ENCODE measurements around the gene ULK4. TPM values are rescaled to one million over a fixed set of nuclear protein-coding genes. Genes with fewer than 3 reads are reported as not detected.
A peak's percentile ranks its signal among the peaks of the same experiment; 100 is the strongest.
"Not testable (repeated sequence)": the region's sequence is repeated elsewhere in the genome, so short reads cannot be mapped to it uniquely, and the experiment has no call there.

Gene ULK4
- total RNA-seq, 1 experiment from 2014 or later, result 13.5 TPM

- DNase-seq (ENCODE audit: low read depth), result no peak
These were observed 193.5 kb downstream of the ULK4 start for GRCh38 chr3:41768363-41768762.

DNA sequence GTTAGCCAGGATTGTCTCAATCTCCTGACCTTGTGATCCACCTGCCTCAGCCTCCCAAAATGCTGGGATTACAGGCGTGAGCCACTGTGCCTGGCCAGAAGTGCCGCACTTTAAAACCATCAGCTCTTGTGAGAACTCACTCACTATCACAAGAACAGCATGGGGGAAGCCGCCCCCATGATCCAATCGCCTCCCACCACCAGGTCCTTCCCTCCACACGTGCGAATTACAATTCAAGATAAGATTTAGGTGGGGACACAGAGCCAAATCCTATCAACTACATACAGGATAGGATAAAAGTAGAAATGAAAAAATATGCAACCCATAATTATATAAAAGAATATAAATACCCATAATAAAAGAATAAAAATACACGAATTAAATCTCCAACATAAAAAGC lies 199.0 kb downstream of the ULK4 start:
- DNase-seq (ENCODE audit: low read depth), result not testable (repeated sequence)

GRCh38 chr3:41753651-41754050 lies 208.3 kb downstream of the ULK4 start:
- no peak for DNase-seq (ENCODE audit: low read depth)

GRCh38 chr3:41751597-41751996 lies 210.3 kb downstream of the ULK4 start:
- no peak for DNase-seq (ENCODE audit: low read depth)

DNA sequence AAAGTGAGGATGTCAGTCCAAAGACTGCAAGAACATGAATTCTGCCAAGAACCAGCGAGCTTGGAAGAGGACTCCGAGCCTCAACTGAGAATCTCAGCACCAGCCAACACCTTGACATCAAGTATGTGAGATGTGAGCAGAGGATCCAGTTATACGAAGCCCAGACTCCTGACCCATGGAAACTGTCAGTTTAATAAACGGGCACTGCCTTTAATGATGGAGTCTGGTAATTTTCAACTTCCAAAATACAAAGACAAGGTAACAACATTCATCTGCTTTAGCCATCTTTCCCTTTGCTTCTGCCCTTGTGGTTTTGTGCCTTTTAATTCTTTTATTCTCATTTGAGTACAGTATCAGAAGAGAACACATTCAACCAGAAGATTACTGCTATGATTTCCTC lies 211.9 kb downstream of the ULK4 start:
- no peak for DNase-seq (ENCODE audit: low read depth)

DNA sequence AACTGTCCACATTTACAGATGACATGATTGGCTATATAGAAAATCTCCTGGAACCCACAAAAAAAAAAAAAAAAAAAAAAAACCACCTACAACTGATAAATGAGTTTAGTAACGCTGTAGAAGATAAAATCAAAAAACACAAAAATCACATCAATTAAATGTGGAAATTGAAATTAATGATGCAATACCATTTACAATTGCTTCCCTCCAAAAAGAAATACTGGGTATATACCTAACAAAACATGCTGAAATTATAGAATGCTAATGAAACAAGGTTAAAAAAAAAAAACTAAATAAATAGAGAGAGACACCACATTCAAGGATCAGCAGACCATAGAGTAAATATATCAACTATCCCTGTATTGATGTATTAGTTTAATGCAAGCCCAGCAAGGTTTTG lies 215.7 kb downstream of the ULK4 start:
- no peak for DNase-seq (ENCODE audit: low read depth)

GRCh38 chr3:41742121-41742520 lies 219.8 kb downstream of the ULK4 start:
- no peak for DNase-seq (ENCODE audit: low read depth)

- DNase-seq (ENCODE audit: low read depth), result no peak
These were observed 221.5 kb downstream of the ULK4 start for GRCh38 chr3:41740374-41740886.

GRCh38 chr3:41726891-41727290 lies 235.0 kb downstream of the ULK4 start:
- peak; percentile 5 for DNase-seq (ENCODE audit: low read depth)

DNA sequence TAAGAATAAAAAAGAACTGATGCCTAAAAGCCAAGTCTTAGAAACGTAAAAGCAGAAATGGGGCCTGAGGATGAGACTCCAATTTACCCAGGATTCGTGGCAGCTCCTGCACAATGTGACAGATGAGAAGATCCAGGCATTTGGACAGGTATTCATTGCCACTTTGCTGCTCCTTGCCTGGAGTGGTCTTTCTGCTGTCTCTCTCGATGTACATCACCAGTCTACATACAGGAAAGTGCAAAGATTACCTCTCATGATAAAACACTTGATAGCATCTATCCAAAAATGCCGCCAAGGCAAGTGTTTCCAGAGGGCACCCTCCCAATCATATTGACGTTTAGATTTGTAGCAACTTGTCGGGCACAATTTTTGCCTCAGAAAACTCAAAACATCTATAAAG lies 244.3 kb downstream of the ULK4 start:
- DNase-seq (ENCODE audit: low read depth), result no peak

DNA sequence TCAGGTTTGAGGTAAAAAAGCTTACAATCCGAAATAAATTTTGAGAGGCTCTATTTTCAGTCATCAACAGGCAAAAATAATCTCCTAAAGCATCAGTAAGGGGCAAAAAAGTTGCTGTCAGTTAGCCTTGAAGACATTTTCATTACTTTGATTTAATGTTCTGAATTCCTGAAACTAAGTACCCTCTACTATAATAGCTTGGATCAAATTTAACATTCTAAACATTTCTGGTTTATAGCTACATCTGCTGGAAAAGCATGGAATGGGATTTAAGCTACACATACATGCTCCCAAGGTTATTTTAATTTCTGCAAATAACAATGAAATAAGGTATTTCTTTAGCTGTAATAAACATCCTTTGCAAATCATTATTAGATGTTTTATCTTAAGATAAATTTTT lies 245.4 kb downstream of the ULK4 start:
- no peak for DNase-seq (ENCODE audit: low read depth)

GRCh38 chr3:41715376-41715775 lies 246.5 kb downstream of the ULK4 start:
- DNase-seq (ENCODE audit: low read depth), result no peak

DNA sequence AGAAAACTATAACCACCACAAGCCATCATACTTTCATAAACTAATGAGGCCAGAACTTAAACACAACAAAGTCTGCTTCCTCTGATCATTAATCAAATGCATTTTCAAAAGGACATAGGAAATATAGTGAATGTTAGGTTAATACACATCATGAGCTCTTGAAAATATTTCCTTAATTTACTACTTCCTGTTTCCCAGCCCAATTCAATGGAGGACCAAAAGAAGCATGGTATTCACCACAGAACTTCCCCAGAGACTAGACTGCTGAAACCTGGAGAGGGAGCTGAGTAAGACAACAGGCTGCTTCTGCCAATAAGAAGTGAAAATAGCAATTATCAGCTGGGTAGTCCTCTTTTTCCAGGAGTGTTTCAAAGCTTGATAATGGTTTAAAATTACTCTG lies 250.3 kb downstream of the ULK4 start:
- peak; percentile 13 for DNase-seq (ENCODE audit: low read depth)

DNA sequence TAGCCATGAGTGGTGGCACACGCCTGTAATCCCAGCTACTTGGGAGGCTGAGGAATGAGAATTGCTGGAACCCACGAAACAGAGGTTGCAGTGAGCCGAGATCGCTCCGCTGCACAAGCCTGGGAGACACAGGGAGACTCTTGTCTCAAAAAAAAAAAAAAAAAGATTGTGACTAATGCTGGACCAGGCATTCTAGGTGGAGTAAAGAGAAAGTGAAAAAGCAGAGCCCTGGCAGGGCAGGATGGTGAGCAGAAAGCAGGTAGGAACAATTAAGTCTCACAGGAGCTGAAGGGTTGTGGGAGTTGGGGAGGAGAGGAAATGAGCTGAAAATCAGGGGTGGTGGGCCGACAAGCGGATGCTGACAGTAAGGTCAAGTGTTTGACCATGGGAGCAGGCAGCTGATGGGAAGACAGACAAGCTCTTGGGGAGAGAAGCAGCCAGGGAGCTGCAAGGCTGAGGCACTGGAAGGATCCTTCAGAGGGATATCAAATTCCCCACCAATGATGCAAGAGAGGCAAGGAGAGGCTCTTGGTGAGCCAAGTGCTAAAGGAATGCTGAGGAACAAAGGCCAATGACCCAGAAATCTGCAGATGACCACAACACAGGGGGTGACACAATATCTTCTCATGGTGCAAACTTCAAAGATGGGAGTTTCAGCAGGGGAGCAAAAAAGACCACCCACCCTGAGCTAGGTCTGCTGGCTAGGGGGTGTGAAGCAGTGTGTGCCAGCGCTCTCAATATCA lies 251.1 kb downstream of the ULK4 start:
- DNase-seq (ENCODE audit: low read depth), result peak; percentile 33

GRCh38 chr3:41709213-41709612 lies 252.7 kb downstream of the ULK4 start:
- DNase-seq (ENCODE audit: low read depth), result not testable (repeated sequence)

GRCh38 chr3:41708176-41708575 lies 253.7 kb downstream of the ULK4 start:
- DNase-seq (ENCODE audit: low read depth), result no peak

- DNase-seq (ENCODE audit: low read depth), result no peak
These were observed 256.0 kb downstream of the ULK4 start for GRCh38 chr3:41705893-41706292.

- DNase-seq (ENCODE audit: low read depth), result no peak
These were observed 260.7 kb downstream of the ULK4 start for GRCh38 chr3:41701191-41701698.

GRCh38 chr3:41700155-41700554 lies 261.7 kb downstream of the ULK4 start:
- no peak for DNase-seq (ENCODE audit: low read depth)

GRCh38 chr3:41698898-41699297 lies 263.0 kb downstream of the ULK4 start:
- no peak for DNase-seq (ENCODE audit: low read depth)

DNA sequence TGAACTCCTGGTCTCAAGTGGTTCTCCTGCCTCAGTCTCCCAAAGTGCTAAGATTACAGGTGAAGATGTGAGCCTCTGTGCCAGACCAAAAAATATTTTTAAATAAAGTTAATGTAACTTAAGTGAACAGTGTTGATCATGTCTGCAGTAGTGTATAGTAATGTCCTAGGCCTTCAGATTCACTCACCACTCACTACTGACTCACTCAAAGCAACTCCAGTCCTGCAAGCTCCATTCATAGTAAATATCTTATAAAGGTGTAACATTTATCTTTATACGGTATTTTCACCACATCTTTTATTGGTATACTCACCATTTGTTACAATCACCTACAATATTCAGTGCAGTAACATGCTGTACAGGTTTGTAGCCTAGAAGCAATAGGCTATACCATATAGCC lies 264.2 kb downstream of the ULK4 start:
- DNase-seq (ENCODE audit: low read depth), result no peak

GRCh38 chr3:41695806-41696205 lies 266.1 kb downstream of the ULK4 start:
- not testable (repeated sequence) for DNase-seq (ENCODE audit: low read depth)

DNA sequence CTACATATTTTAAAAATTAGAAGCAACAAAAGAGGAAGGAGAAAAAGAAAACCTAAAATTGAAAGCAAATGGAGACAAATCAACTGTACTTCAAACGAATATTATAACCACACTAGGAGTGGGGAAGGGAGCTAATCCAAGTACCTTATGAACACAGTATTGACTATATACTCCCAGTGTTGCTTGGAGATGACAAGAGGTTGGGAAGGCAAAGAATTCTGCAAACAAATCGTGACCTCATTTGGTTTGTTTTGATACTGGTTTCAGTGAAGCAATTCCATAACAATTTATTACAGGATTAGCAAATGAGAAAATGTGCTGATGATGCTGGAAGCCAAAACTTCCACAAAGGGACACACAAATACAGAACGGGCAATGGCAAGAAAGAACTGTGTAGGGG lies 268.1 kb downstream of the ULK4 start:
- no peak for DNase-seq (ENCODE audit: low read depth)
